ENCODE measurements around the gene PLEKHA8.

GRCh38 chr7:30149640-30150272 is 121.5 kb downstream of the PLEKHA8 start:
- TF ChIP-seq, protein P1, sequence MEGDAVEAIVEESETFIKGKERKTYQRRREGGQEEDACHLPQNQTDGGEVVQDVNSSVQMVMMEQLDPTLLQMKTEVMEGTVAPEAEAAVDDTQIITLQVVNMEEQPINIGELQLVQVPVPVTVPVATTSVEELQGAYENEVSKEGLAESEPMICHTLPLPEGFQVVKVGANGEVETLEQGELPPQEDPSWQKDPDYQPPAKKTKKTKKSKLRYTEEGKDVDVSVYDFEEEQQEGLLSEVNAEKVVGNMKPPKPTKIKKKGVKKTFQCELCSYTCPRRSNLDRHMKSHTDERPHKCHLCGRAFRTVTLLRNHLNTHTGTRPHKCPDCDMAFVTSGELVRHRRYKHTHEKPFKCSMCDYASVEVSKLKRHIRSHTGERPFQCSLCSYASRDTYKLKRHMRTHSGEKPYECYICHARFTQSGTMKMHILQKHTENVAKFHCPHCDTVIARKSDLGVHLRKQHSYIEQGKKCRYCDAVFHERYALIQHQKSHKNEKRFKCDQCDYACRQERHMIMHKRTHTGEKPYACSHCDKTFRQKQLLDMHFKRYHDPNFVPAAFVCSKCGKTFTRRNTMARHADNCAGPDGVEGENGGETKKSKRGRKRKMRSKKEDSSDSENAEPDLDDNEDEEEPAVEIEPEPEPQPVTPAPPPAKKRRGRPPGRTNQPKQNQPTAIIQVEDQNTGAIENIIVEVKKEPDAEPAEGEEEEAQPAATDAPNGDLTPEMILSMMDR (IDR thresholded peaks at IDR 0.05) = no peak
- no peak for TF ChIP-seq POLR2A (IDR thresholded peaks at IDR 0.05)
